Measurements from ENCODE around the gene SYNE3. TPM values are rescaled to one million over a fixed set of nuclear protein-coding genes. Genes with fewer than 3 reads are reported as not detected.
A peak's percentile ranks its signal among the peaks of the same experiment; 100 is the strongest.

SYNE3 gene
- 36.5 and 40.1 TPM in 2 replicates for total RNA-seq

- no peaks in the 10 kb centered on the region for H3K9me3 Mint-ChIP-seq
- H3K4me1 Mint-ChIP-seq (ENCODE audit: low read depth): peaks cover 62% of the 10 kb centered on the region
- intact Hi-C loops (cut with micrococcal nuclease): loop anchor here (1.0 kb wide), 1 partner anchor 18 kb away; no protein-coding TSS in a partner anchor
- H3K4me3 Mint-ChIP-seq (ENCODE audit: low read depth): peak within 1 kb of the TSS; percentile 92
- peak; percentile 57 for DNase-seq (ENCODE audit: low spot score)
- peak within 1 kb of the TSS; percentile 89 for H3K27ac Mint-ChIP-seq
- H3K36me3 Mint-ChIP-seq (ENCODE audit: low read depth): peaks cover 16% of the 10 kb centered on the region
- H3K27me3 Mint-ChIP-seq (ENCODE audit: low read depth): no peaks in the 10 kb centered on the region
Measured at GRCh38 chr14:95516554-95517181, at the start of gene SYNE3. Gene SYNE3, minus strand, starts transcription at chr14:95516650. Its CDS starts 40,829 bp downstream, at chr14:95475821.

GRCh38 chr14:95564060-95564459, 47.6 kb upstream of the SYNE3 start:
- intact Hi-C loops (cut with micrococcal nuclease): no loop called here
- Mint-ChIP-seq H3K27ac (no peak overlapping the region), H3K4me3 (ENCODE audit: low read depth) (no peak overlapping the region), H3K27me3 (ENCODE audit: low read depth) (peaks cover 12% of the 10 kb centered on the region), H3K36me3 (ENCODE audit: low read depth) (no peaks in the 10 kb centered on the region), H3K4me1 (ENCODE audit: low read depth) (peaks cover 2% of the 10 kb centered on the region), H3K9me3 (no peaks in the 10 kb centered on the region)
- no peak for DNase-seq (ENCODE audit: low spot score)

GRCh38 chr14:95562892-95563685, 46.6 kb upstream of the SYNE3 start:
- peaks cover 9% of the 10 kb centered on the region for H3K27me3 Mint-ChIP-seq (ENCODE audit: low read depth)

GRCh38 chr14:95561001-95561412, 44.6 kb upstream of the SYNE3 start:
- Mint-ChIP-seq H3K4me3 (ENCODE audit: low read depth) (no peak overlapping the region), H3K27ac (no peak overlapping the region), H3K4me1 (ENCODE audit: low read depth) (peaks cover 2% of the 10 kb centered on the region), H3K27me3 (ENCODE audit: low read depth) (peaks cover 9% of the 10 kb centered on the region), H3K9me3 (no peaks in the 10 kb centered on the region), H3K36me3 (ENCODE audit: low read depth) (no peaks in the 10 kb centered on the region)
- DNase-seq (ENCODE audit: low spot score): peak; percentile 80
- intact Hi-C loops (cut with micrococcal nuclease): loop anchor here (1.0 to 2.0 kb wide), 4 partner anchors 123 to 714 kb away; no protein-coding TSS in a partner anchor

More at GRCh38 chr14:95562892-95563685, 46.6 kb upstream of the SYNE3 start:
- no peak overlapping the region for H3K4me3 Mint-ChIP-seq (ENCODE audit: low read depth)
- no peak overlapping the region for H3K27ac Mint-ChIP-seq
- intact Hi-C loops (cut with micrococcal nuclease): no loop called here
- no peak for DNase-seq (ENCODE audit: low spot score)
- peaks cover 2% of the 10 kb centered on the region for H3K4me1 Mint-ChIP-seq (ENCODE audit: low read depth)
- H3K36me3 Mint-ChIP-seq (ENCODE audit: low read depth): no peaks in the 10 kb centered on the region
- H3K9me3 Mint-ChIP-seq: no peaks in the 10 kb centered on the region

- no peaks in the 10 kb centered on the region for H3K9me3 Mint-ChIP-seq
- H3K4me1 Mint-ChIP-seq (ENCODE audit: low read depth): peaks cover 2% of the 10 kb centered on the region
- intact Hi-C loops (cut with micrococcal nuclease): no loop called here
- H3K27ac Mint-ChIP-seq: no peak overlapping the region
- no peaks in the 10 kb centered on the region for H3K36me3 Mint-ChIP-seq (ENCODE audit: low read depth)
- no peak for DNase-seq (ENCODE audit: low spot score)
- H3K4me3 Mint-ChIP-seq (ENCODE audit: low read depth): no peak overlapping the region
- peaks cover 9% of the 10 kb centered on the region for H3K27me3 Mint-ChIP-seq (ENCODE audit: low read depth)
Measured at GRCh38 chr14:95559203-95559602, 42.8 kb upstream of the SYNE3 start.

GRCh38 chr14:95557832-95558231, 41.4 kb upstream of the SYNE3 start:
- Mint-ChIP-seq H3K9me3 (no peaks in the 10 kb centered on the region), H3K4me1 (ENCODE audit: low read depth) (peaks cover 2% of the 10 kb centered on the region), H3K27me3 (ENCODE audit: low read depth) (peaks cover 7% of the 10 kb centered on the region), H3K4me3 (ENCODE audit: low read depth) (no peak overlapping the region), H3K27ac (no peak overlapping the region), H3K36me3 (ENCODE audit: low read depth) (no peaks in the 10 kb centered on the region)
- no peak for DNase-seq (ENCODE audit: low spot score)
- intact Hi-C loops (cut with micrococcal nuclease): no loop called here

GRCh38 chr14:95557291-95557690, 40.8 kb upstream of the SYNE3 start:
- Mint-ChIP-seq H3K27me3 (ENCODE audit: low read depth) (peaks cover 6% of the 10 kb centered on the region), H3K36me3 (ENCODE audit: low read depth) (no peaks in the 10 kb centered on the region), H3K27ac (no peak overlapping the region), H3K9me3 (no peaks in the 10 kb centered on the region), H3K4me1 (ENCODE audit: low read depth) (peaks cover 2% of the 10 kb centered on the region), H3K4me3 (ENCODE audit: low read depth) (no peak overlapping the region)
- no peak for DNase-seq (ENCODE audit: low spot score)
- intact Hi-C loops (cut with micrococcal nuclease): no loop called here

GRCh38 chr14:95555053-95555452, 38.6 kb upstream of the SYNE3 start:
- DNase-seq (ENCODE audit: low spot score): no peak
- H3K4me1 Mint-ChIP-seq (ENCODE audit: low read depth): no peaks in the 10 kb centered on the region
- no peaks in the 10 kb centered on the region for H3K36me3 Mint-ChIP-seq (ENCODE audit: low read depth)
- H3K4me3 Mint-ChIP-seq (ENCODE audit: low read depth): no peak overlapping the region
- no peaks in the 10 kb centered on the region for H3K9me3 Mint-ChIP-seq
- intact Hi-C loops (cut with micrococcal nuclease): no loop called here
- no peak overlapping the region for H3K27ac Mint-ChIP-seq
- no peaks in the 10 kb centered on the region for H3K27me3 Mint-ChIP-seq (ENCODE audit: low read depth)

- Mint-ChIP-seq H3K4me1 (ENCODE audit: low read depth) (no peaks in the 10 kb centered on the region), H3K27me3 (ENCODE audit: low read depth) (no peaks in the 10 kb centered on the region), H3K36me3 (ENCODE audit: low read depth) (no peaks in the 10 kb centered on the region), H3K9me3 (no peaks in the 10 kb centered on the region), H3K4me3 (ENCODE audit: low read depth) (no peak overlapping the region), H3K27ac (no peak overlapping the region)
- no peak for DNase-seq (ENCODE audit: low spot score)
- intact Hi-C loops (cut with micrococcal nuclease): no loop called here
Measured at GRCh38 chr14:95553141-95553540, 36.7 kb upstream of the SYNE3 start.

- no peak overlapping the region for H3K27ac Mint-ChIP-seq
- intact Hi-C loops (cut with micrococcal nuclease): no loop called here
- DNase-seq (ENCODE audit: low spot score): no peak
- no peaks in the 10 kb centered on the region for H3K9me3 Mint-ChIP-seq
- no peaks in the 10 kb centered on the region for H3K4me1 Mint-ChIP-seq (ENCODE audit: low read depth)
- H3K27me3 Mint-ChIP-seq (ENCODE audit: low read depth): no peaks in the 10 kb centered on the region
- no peak overlapping the region for H3K4me3 Mint-ChIP-seq (ENCODE audit: low read depth)
- no peaks in the 10 kb centered on the region for H3K36me3 Mint-ChIP-seq (ENCODE audit: low read depth)
Measured at GRCh38 chr14:95551435-95551834, 35.0 kb upstream of the SYNE3 start.

- Mint-ChIP-seq H3K9me3 (no peaks in the 10 kb centered on the region), H3K4me1 (ENCODE audit: low read depth) (peaks cover 5% of the 10 kb centered on the region), H3K4me3 (ENCODE audit: low read depth) (no peak overlapping the region), H3K36me3 (ENCODE audit: low read depth) (peaks cover 7% of the 10 kb centered on the region), H3K27me3 (ENCODE audit: low read depth) (no peaks in the 10 kb centered on the region), H3K27ac (no peak overlapping the region)
- DNase-seq (ENCODE audit: low spot score): no peak
- intact Hi-C loops (cut with micrococcal nuclease): no loop called here
Measured at GRCh38 chr14:95549656-95550585, 33.5 kb upstream of the SYNE3 start.

GRCh38 chr14:95548328-95548929, 32.0 kb upstream of the SYNE3 start:
- Mint-ChIP-seq H3K4me1 (ENCODE audit: low read depth) (peaks cover 8% of the 10 kb centered on the region), H3K27me3 (ENCODE audit: low read depth) (no peaks in the 10 kb centered on the region), H3K9me3 (no peaks in the 10 kb centered on the region), H3K4me3 (ENCODE audit: low read depth) (no peak overlapping the region), H3K36me3 (ENCODE audit: low read depth) (peaks cover 12% of the 10 kb centered on the region), H3K27ac (no peak overlapping the region)
- DNase-seq (ENCODE audit: low spot score): no peak
- intact Hi-C loops (cut with micrococcal nuclease): no loop called here

Data from activated T-helper 2 cell treated with anti-CD3 and anti-CD28 coated beads, Interferon-gamma antibody, Interleukin-2, Interleukin-4, amounts not matched to agents 10 μg/mL and 5 μg/mL and 100 μg/mL, durations not matched to agents 14 hours and 24 hours and 36 hours (primary cell).